PC-3 (cell line): ENCODE measurements around the gene TSC22D4. TPM values are rescaled to one million over a fixed set of nuclear protein-coding genes. Genes with fewer than 3 reads are reported as not detected.

Experiments
- ATAC-seq: fragments of 200-7000 bp; cut with Tn5 transposase; 2 replicates; pipeline ENCODE4 v1.9.1; 2020; ENCODE audit warnings: mild to moderate bottlenecking, moderate library complexity
- BruUV-seq: library from RNA; stranded (reverse); fragments of 400-500 nt; replicated peaks from 2 replicates; lab custom pipeline; 2021; lab: Mats Ljungman, UMichigan
- CTCF ChIA-PET: fragments of 300-600 bp; sonication (Branson Sonifier 250); formaldehyde crosslinking; loops from one replicate; lab custom pipeline; 2022; ENCODE audit warnings: antibody characterized with exemption; lab: Charles Lee
- POLR2A ChIA-PET: fragments of 300-600 bp; sonication (Branson Sonifier 250); formaldehyde crosslinking; loops from one replicate; lab custom pipeline; 2022; ENCODE audit warnings: antibody characterized with exemption; ENCODE audit not compliant: unreplicated experiment; lab: Charles Lee
- DNase-seq: peaks from one replicate; pipeline ENCODE4 v3.0.0-alpha.2; 2015
- H2AFZ ChIP-seq: fragments of 300-600 bp; sonication (generic); 2 replicates; pipeline ENCODE4 v1.6.0; 2016; ENCODE audit warnings: antibody characterized with exemption, low read length
- H3F3A ChIP-seq: fragments of 300-600 bp; sonication (generic); one replicate; pipeline ENCODE4 v1.6.0; 2017; ENCODE audit warnings: antibody characterized with exemption, low read length, control low read depth, mild to moderate bottlenecking; ENCODE audit not compliant: unreplicated experiment
- H3K27ac ChIP-seq: fragments of 300-600 bp; sonication (generic); 2 replicates; pipeline ENCODE4 v1.5.1; 2016; ENCODE audit warnings: mild to moderate bottlenecking, low read length
- H3K27me3 ChIP-seq: fragments of 300-600 bp; sonication (generic); 2 replicates; pipeline ENCODE4 v1.6.1; 2016; ENCODE audit warnings: low read length, mixed read lengths
- H3K36me3 ChIP-seq: fragments of 300-600 bp; sonication (generic); 2 replicates; pipeline ENCODE4 v1.6.1; 2016; ENCODE audit warnings: low read depth, mixed run types, low read length, mixed read lengths
- H3K4me1 ChIP-seq: fragments of 300-600 bp; sonication (generic); 2 replicates; pipeline ENCODE4 v1.5.1; 2016; ENCODE audit warnings: low read length; ENCODE audit not compliant: insufficient read depth
- H3K4me2 ChIP-seq: fragments of 300-600 bp; sonication (generic); 2 replicates; pipeline ENCODE4 v1.6.0; 2016; ENCODE audit warnings: low read length
- H3K4me3 ChIP-seq: fragments of 300-600 bp; sonication (generic); 2 replicates; pipeline ENCODE4 v1.5.1; 2016; ENCODE audit warnings: mild to moderate bottlenecking, low read length, mixed read lengths
- H3K79me2 ChIP-seq: fragments of 300-600 bp; sonication (generic); 2 replicates; pipeline ENCODE4 v1.6.1; 2017; ENCODE audit warnings: low read length, mixed read lengths
- H3K9ac ChIP-seq: fragments of 300-600 bp; sonication (generic); 2 replicates; pipeline ENCODE4 v1.6.0; 2016; ENCODE audit warnings: mild to moderate bottlenecking, low read length
- H3K9me2 ChIP-seq: fragments of 300-600 bp; sonication (generic); replicated peaks from 2 replicates; pipeline ENCODE4 v1.6.1; 2016; ENCODE audit warnings: mixed run types, low read length, mixed read lengths
- H3K9me3 ChIP-seq: fragments of 300-600 bp; sonication (generic); 2 replicates; pipeline ENCODE4 v1.6.1; 2016; ENCODE audit warnings: low read length, mixed read lengths
- H4K20me1 ChIP-seq: fragments of 300-600 bp; sonication (generic); 2 replicates; pipeline ENCODE4 v1.6.1; 2016; ENCODE audit warnings: low read length, mixed read lengths
- CTCF ChIP-seq: fragments of 300-600 bp; sonication (generic); conservative IDR thresholded peaks from 2 replicates; pipeline ENCODE4 v1.5.1; 2017; ENCODE audit warnings: antibody characterized with exemption, low read depth, mild to moderate bottlenecking, low read length
- EZH2 ChIP-seq: fragments of 300-600 bp; sonication (generic); IDR thresholded peaks from one replicate; pipeline ENCODE4 v1.6.1; 2017; ENCODE audit warnings: antibody characterized with exemption, mild to moderate bottlenecking, low read length; ENCODE audit not compliant: unreplicated experiment
- EZH2phosphoT487 ChIP-seq: fragments of 300-600 bp; sonication (generic); IDR thresholded peaks from 2 replicates; pipeline ENCODE4 v1.6.1; 2018; ENCODE audit warnings: mild to moderate bottlenecking, antibody characterized with exemption, low read length, borderline replicate concordance
- intact Hi-C: fragments of 100-400 bp; cut with micrococcal nuclease; formaldehyde crosslinking; loops from 2 replicates; pipeline ENCODE4 v1.9.0; 2023
- total RNA-seq: library from RNA; depleted of rRNA; stranded (reverse); fragments of >200 nt; gene quantifications from 2 replicates; pipeline ENCODE4 v1.2.3, GENCODE V29; 2014

The TSC22D4 gene
- total RNA-seq, 1 experiment from 2014 or later = 57.1 TPM

- Histone ChIP-seq H4K20me1 (no peaks in the 10 kb centered on the region), H3F3A (peaks cover 9% of the 10 kb centered on the region), H3K4me1 (peaks cover 34% of the 10 kb centered on the region), H2AFZ (no peak overlapping the region), H3K4me2 (peak overlapping the region; percentile 95), H3K27me3 (no peaks in the 10 kb centered on the region), H3K4me3 (peak overlapping the region; percentile 80), H3K9me3 (no peaks in the 10 kb centered on the region), H3K36me3 (peaks cover 22% of the 10 kb centered on the region), H3K9me2 (no peaks in the 10 kb centered on the region), H3K9ac (no peak overlapping the region), H3K27ac (no peak overlapping the region), H3K79me2 (peaks cover 67% of the 10 kb centered on the region)
- ChIA-PET CTCF (no interaction called here), POLR2A (no interaction called here)
- no peak for ATAC-seq
- BruUV-seq = no TSS peak
- intact Hi-C loops = no loop called here
- DNase-seq = no peak
- no peak for TF ChIP-seq EZH2phosphoT487
- TF ChIP-seq EZH2 = no peak
- TF ChIP-seq CTCF = no peak
Measured at GRCh38 chr7:100432053-100432452, 47.0 kb downstream of the TSC22D4 start.

GRCh38 chr7:100431286-100431735 is 47.7 kb downstream of the TSC22D4 start:
- H3K4me3 ChIP-seq = peak overlapping the region; percentile 80; the same call in 1 of the 2 replicates
- peaks cover 67% of the 10 kb centered on the region for H3K79me2 ChIP-seq
- no peak overlapping the region for H2AFZ ChIP-seq
- intact Hi-C loops = no loop called here
- TF ChIP-seq EZH2phosphoT487 = no peak
- TF ChIP-seq EZH2 = no peak
- TF ChIP-seq CTCF = no peak
- ChIA-PET POLR2A (no interaction called here), CTCF (no interaction called here)
- H3F3A ChIP-seq = peaks cover 9% of the 10 kb centered on the region
- H3K9ac ChIP-seq = no peak overlapping the region
- H4K20me1 ChIP-seq = no peaks in the 10 kb centered on the region
- BruUV-seq = no TSS peak
- peak overlapping the region; percentile 95 for H3K4me2 ChIP-seq
- no peak overlapping the region for H3K27ac ChIP-seq
- DNase-seq = no peak
- ATAC-seq = no peak
- no peaks in the 10 kb centered on the region for H3K27me3 ChIP-seq
- H3K36me3 ChIP-seq = peaks cover 22% of the 10 kb centered on the region
- H3K4me1 ChIP-seq = peaks cover 34% of the 10 kb centered on the region
- H3K9me3 ChIP-seq = no peaks in the 10 kb centered on the region
- H3K9me2 ChIP-seq = no peaks in the 10 kb centered on the region

- peaks cover 22% of the 10 kb centered on the region for H3K36me3 ChIP-seq
- DNase-seq (no peak), ATAC-seq (no peak)
- peaks cover 64% of the 10 kb centered on the region for H3K79me2 ChIP-seq
- H3K27me3 ChIP-seq = no peaks in the 10 kb centered on the region
- peaks cover 34% of the 10 kb centered on the region for H3K4me1 ChIP-seq
- H3K9me2 ChIP-seq = no peaks in the 10 kb centered on the region
- no peaks in the 10 kb centered on the region for H3K9me3 ChIP-seq
- TSS peak; percentile 1 for BruUV-seq
- H2AFZ ChIP-seq = peak overlapping the region; percentile 54; the same call in 1 of the 2 replicates
- peak overlapping the region; percentile 95 for H3K4me2 ChIP-seq
- peak overlapping the region; percentile 99 for H3K9ac ChIP-seq
- POLR2A ChIA-PET = interaction anchor here (0.6 kb wide), 1 partner anchor 156 kb away, joined by 6 read pairs; no protein-coding TSS in a partner anchor
- CTCF ChIA-PET = no interaction called here
- H3F3A ChIP-seq = peaks cover 9% of the 10 kb centered on the region
- intact Hi-C loops = no loop called here
- H3K4me3 ChIP-seq = peak overlapping the region; percentile 80
- peak overlapping the region; percentile 98 for H3K27ac ChIP-seq
- no peak for TF ChIP-seq EZH2
- TF ChIP-seq CTCF = no peak
- TF ChIP-seq EZH2phosphoT487 = no peak
- no peaks in the 10 kb centered on the region for H4K20me1 ChIP-seq
Measured at GRCh38 chr7:100430493-100431285, 48.3 kb downstream of the TSC22D4 start.
